Gastroesophageal sphincter (tissue), 4 donors: Measurements from ENCODE around the gene OTX1. TPM values are rescaled to one million over a fixed set of nuclear protein-coding genes. Genes with fewer than 3 reads are reported as not detected.

Experiments
- ATAC-seq: fragments of 150-250 bp; one replicate; pipeline ENCODE4 v1.9.1; 2016; ENCODE audit warnings: mild to moderate bottlenecking, moderate library complexity
- H3K27ac ChIP-seq, 4 donors: fragments of 200-600 bp; sonication (generic) in 3 of 4; 1 replicate in 3 of 4; 2 replicates in 1 of 4; pipeline ENCODE4 v1.5.1; 2016 to 2019
- H3K27me3 ChIP-seq: fragments of 200-600 bp; sonication (generic); one replicate; pipeline ENCODE4 v1.5.1; 2019
- H3K36me3 ChIP-seq, 2 donors: fragments of 200-600 bp; sonication (generic); one replicate each; pipeline ENCODE4 v1.5.1; 2019; ENCODE audit warnings: control low read depth in 1 of 2
- H3K4me1 ChIP-seq, 3 donors: fragments of 200-600 bp; sonication (generic); 1 replicate in 2 of 3; 2 replicates in 1 of 3; pipeline ENCODE4 v1.5.1; 2016 to 2019; ENCODE audit warnings: control low read depth in 2 of 3
- H3K4me3 ChIP-seq, 2 donors: fragments of 200-600 bp; sonication (generic); one replicate each; pipeline ENCODE4 v1.5.1; 2019; ENCODE audit warnings: mild to moderate bottlenecking in 1 of 2, moderate library complexity in 1 of 2
- H3K9me3 ChIP-seq, 3 donors: fragments of 200-600 bp; sonication (generic); one replicate each; pipeline ENCODE4 v1.5.1; 2017 to 2019; ENCODE audit warnings: control low read depth in 2 of 3
- CTCF ChIP-seq, 4 experiments: fragments of 200-600 bp in 2 of 4; fragments of 450-650 bp in 2 of 4; sonication (generic) in 1 of 4; IDR thresholded peaks; one replicate each; pipeline ENCODE4 v1.5.1; 2017 to 2019; ENCODE audit warnings: antibody characterized with exemption in 4 of 4, mild to moderate bottlenecking in 2 of 4, moderate library complexity in 2 of 4
- EP300 ChIP-seq: sonication (generic); formaldehyde crosslinking; IDR thresholded peaks from one replicate; pipeline ENCODE4 v1.6.1; 2017; ENCODE audit warnings: antibody characterized with exemption, mild to moderate bottlenecking
- POLR2A ChIP-seq, 2 donors: fragments of 450-650 bp; IDR thresholded peaks; one replicate each; pipeline ENCODE4 v1.6.1; 2017; ENCODE audit warnings: antibody characterized with exemption in 2 of 2, mild to moderate bottlenecking in 2 of 2, moderate library complexity in 1 of 2
- POLR2AphosphoS5 ChIP-seq: sonication (generic); formaldehyde crosslinking; IDR thresholded peaks from one replicate; pipeline ENCODE4 v1.6.1; 2017; ENCODE audit warnings: antibody characterized with exemption
- WGBS, 2 donors: methylation state at CpG; one replicate each; pipeline ENCODE4 v1.1.5; 2018; ENCODE audit warnings: low coverage in 1 of 2; 5-methylcytosine and 5-hydroxymethylcytosine counted together
- total RNA-seq, 4 donors: library from RNA; depleted of rRNA; stranded (reverse); fragments of >200 nt; gene quantifications; one replicate each; pipeline ENCODE4 v1.1.0, GENCODE V29; 2016

OTX1 gene
- total RNA-seq, 4 donors from 2014 or later, result 0.62 TPM; not detected in 3

- peaks cover 0 to 46% (median 0%) of the 10 kb centered on the region in 3 donors for H3K9me3 ChIP-seq
- H3K36me3 ChIP-seq, result no peaks in the 10 kb centered on the region
- TF ChIP-seq EP300, result no peak
- no peak for TF ChIP-seq POLR2A (IDR thresholded peaks at IDR 0.05)
- no peak for TF ChIP-seq POLR2AphosphoS5
- no peak for TF ChIP-seq CTCF (IDR thresholded peaks at IDR 0.05)
- H3K4me1 ChIP-seq, result no peaks in the 10 kb centered on the region
- H3K4me3 ChIP-seq, result no peak overlapping the region
- WGBS, 2 donors, result 86 to 100% methylated on average over 1 of the region's 1 CpG
- H3K27me3 ChIP-seq, result no peaks in the 10 kb centered on the region
- no peak overlapping the region for H3K27ac ChIP-seq
- no peak for ATAC-seq
These were observed 53.9 kb downstream of the OTX1 start for GRCh38 chr2:63104482-63104881.
